HEK293 (cell line): ENCODE measurements around the gene SYDE2.

Experiments
- CTCF ChIA-PET: fragments of 350-600 bp; formaldehyde crosslinking; extraction: SDS; loops from one replicate; lab custom pipeline; 2021; ENCODE audit warnings: antibody characterized with exemption; lab: Yijun Ruan, JAX
- POLR2A ChIA-PET: fragments of 300-600 bp; formaldehyde crosslinking; extraction: SDS; loops from one replicate; lab custom pipeline; 2020; ENCODE audit warnings: antibody characterized with exemption, inconsistent platforms; lab: Yijun Ruan, JAX
- H3K27ac ChIP-seq: fragments of 200-500 bp; sonication (Bioruptor generic); 2 replicates; pipeline ENCODE4 v1.5.1; 2014; ENCODE audit warnings: low read depth, low read length, control low read depth, inconsistent platforms; ENCODE audit errors: extremely low read depth
- H3K36me3 ChIP-seq, 2 experiments: fragments of 200-500 bp in 1 of 2; sonication (Bioruptor generic) in 1 of 2; 1 replicate in 1 of 2; 2 replicates in 1 of 2; pipeline ENCODE4 v1.5.1; 2014 to 2017; ENCODE audit warnings: inconsistent platforms in 2 of 2, low read length in 2 of 2; ENCODE audit not compliant: control insufficient read depth in 2 of 2, insufficient read depth in 1 of 2
- H3K4me1 ChIP-seq: fragments of 200-500 bp; sonication (Bioruptor generic); 2 replicates; pipeline ENCODE4 v1.5.1; 2014; ENCODE audit warnings: mild to moderate bottlenecking, low read length, inconsistent platforms; ENCODE audit not compliant: control insufficient read depth, insufficient read depth
- H3K4me3 ChIP-seq: 2 replicates; pipeline ENCODE4 v1.5.1; 2011; ENCODE audit warnings: low read depth, mild to moderate bottlenecking, control low read depth, low read length, moderate library complexity
- H3K9me3 ChIP-seq: fragments of 200-500 bp; sonication (Bioruptor generic); 2 replicates; pipeline ENCODE4 v1.5.1; 2014; ENCODE audit warnings: low read depth, low read length, inconsistent platforms; ENCODE audit not compliant: control insufficient read depth, insufficient read depth
- BCL11A ChIP-seq: fragments of 450-650 bp; formaldehyde crosslinking; IDR thresholded peaks from 2 replicates; pipeline ENCODE4 v1.5.1; 2016; ENCODE audit warnings: low read depth, missing biosample characterization, missing genetic modification characterization
- FEZF1 ChIP-seq: fragments of 450-650 bp; formaldehyde crosslinking; IDR thresholded peaks from 2 replicates; pipeline ENCODE4 v1.5.1; 2016; ENCODE audit warnings: missing biosample characterization, missing genetic modification characterization
- KLF1 ChIP-seq: fragments of 450-650 bp; formaldehyde crosslinking; IDR thresholded peaks from 2 replicates; pipeline ENCODE4 v1.5.1; 2016; ENCODE audit warnings: missing biosample characterization, missing genetic modification characterization
- KLF8 ChIP-seq: fragments of 450-650 bp; formaldehyde crosslinking; IDR thresholded peaks from 2 replicates; pipeline ENCODE4 v1.5.1; 2016; ENCODE audit warnings: missing biosample characterization, missing genetic modification characterization
- MEIS1 ChIP-seq: sonication (generic); formaldehyde crosslinking; IDR thresholded peaks from 2 replicates; pipeline ENCODE4 v1.8.1; 2022; ENCODE audit warnings: missing genetic modification reagents, mild to moderate bottlenecking, borderline replicate concordance
- PRDM1 ChIP-seq: fragments of 450-650 bp; formaldehyde crosslinking; IDR thresholded peaks from 2 replicates; pipeline ENCODE4; 2016; ENCODE audit warnings: missing biosample characterization, missing genetic modification characterization
- SP3 ChIP-seq: fragments of 450-650 bp; formaldehyde crosslinking; IDR thresholded peaks from 2 replicates; pipeline ENCODE4 v1.5.1; 2016; ENCODE audit warnings: missing biosample characterization, missing genetic modification characterization
- ZBTB17 ChIP-seq: fragments of 450-650 bp; formaldehyde crosslinking; IDR thresholded peaks from 2 replicates; pipeline ENCODE4 v1.5.1; 2016; ENCODE audit warnings: missing biosample characterization, missing genetic modification characterization
- ZNF16 ChIP-seq: fragments of 450-650 bp; formaldehyde crosslinking; IDR thresholded peaks from 2 replicates; pipeline ENCODE4 v1.5.1; 2016; ENCODE audit warnings: low read depth, missing biosample characterization, missing genetic modification characterization
- ZNF302 ChIP-seq: fragments of 450-650 bp; formaldehyde crosslinking; IDR thresholded peaks from 2 replicates; pipeline ENCODE4 v1.5.1; 2016; ENCODE audit warnings: missing biosample characterization, missing genetic modification characterization, low read depth
- ZNF37A ChIP-seq: fragments of 450-650 bp; IDR thresholded peaks from 2 replicates; pipeline ENCODE4 v1.5.1; 2018; ENCODE audit warnings: missing biosample characterization, missing genetic modification characterization
- ZNF394 ChIP-seq: fragments of 450-650 bp; formaldehyde crosslinking; IDR thresholded peaks from 2 replicates; pipeline ENCODE4 v1.5.1; 2016; ENCODE audit warnings: missing biosample characterization, missing genetic modification characterization, mild to moderate bottlenecking, moderate library complexity, borderline replicate concordance
- ZNF433 ChIP-seq: fragments of 450-650 bp; formaldehyde crosslinking; IDR thresholded peaks from 2 replicates; pipeline ENCODE4 v1.5.1; 2016; ENCODE audit warnings: missing biosample characterization, missing genetic modification characterization, low read depth
- ZNF600 ChIP-seq: fragments of 450-650 bp; formaldehyde crosslinking; IDR thresholded peaks from 2 replicates; pipeline ENCODE4 v1.5.1; 2016; ENCODE audit warnings: missing biosample characterization, missing genetic modification characterization
- ZNF610 ChIP-seq: fragments of 450-650 bp; formaldehyde crosslinking; IDR thresholded peaks from 2 replicates; pipeline ENCODE4 v1.5.1; 2016; ENCODE audit warnings: missing biosample characterization, missing genetic modification characterization, borderline replicate concordance
- TF ChIP-seq, protein P1 (sequence below): fragments of 450-650 bp; formaldehyde crosslinking; IDR thresholded peaks from 2 replicates; pipeline ENCODE4 v1.5.1; 2017; ENCODE audit warnings: missing biosample characterization, missing genetic modification characterization
- TF ChIP-seq, protein P2 (sequence below): fragments of 450-650 bp; formaldehyde crosslinking; IDR thresholded peaks from 2 replicates; pipeline ENCODE4 v1.5.1; 2016; ENCODE audit warnings: missing biosample characterization, missing genetic modification characterization
- TF ChIP-seq, protein P3 (sequence below): fragments of 450-650 bp; formaldehyde crosslinking; conservative IDR thresholded peaks from 2 replicates; pipeline ENCODE4 v1.5.1; 2016; ENCODE audit warnings: low read depth, missing biosample characterization, missing genetic modification characterization
- TF ChIP-seq, protein P4 (sequence below): IDR thresholded peaks from 2 replicates; pipeline ENCODE4 v1.6.1; 2011; ENCODE audit warnings: mild to moderate bottlenecking, low read depth, low read length, borderline replicate concordance

SYDE2 gene

DNA sequence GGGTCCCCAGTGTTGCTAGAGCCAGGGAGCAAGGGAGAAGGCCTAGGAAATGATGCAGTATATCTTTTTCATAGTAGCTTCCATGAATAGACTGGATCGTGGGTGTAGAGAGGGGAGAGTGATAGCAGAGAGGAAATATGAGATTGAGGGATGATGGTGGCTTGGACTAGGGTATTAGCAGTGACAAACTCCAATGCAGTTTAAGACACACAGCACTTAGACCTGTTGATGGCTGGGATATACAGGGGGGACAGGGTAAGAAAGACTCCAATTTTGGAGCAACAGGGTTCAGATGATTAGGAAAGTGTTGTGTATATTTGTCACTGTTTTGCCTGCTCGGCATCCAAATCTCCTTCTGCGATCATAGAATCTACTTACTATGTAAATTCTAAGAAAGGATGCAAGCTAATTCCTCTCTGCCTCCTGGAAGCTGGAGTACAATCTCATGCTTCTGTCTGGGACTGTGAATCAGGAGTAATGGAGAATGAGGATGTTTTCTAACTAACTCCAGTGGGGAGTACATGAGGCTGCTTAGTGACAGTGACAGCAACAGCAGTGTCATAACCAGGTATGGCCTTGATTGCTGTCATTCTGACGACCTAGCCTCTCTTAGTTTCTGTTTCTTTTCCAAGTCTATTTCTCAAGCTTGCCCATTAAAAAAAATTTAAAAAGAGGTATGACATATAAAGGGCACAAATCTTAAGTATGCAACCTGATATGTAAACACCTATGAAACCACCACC lies 47.5 kb downstream of the SYDE2 start (continued):
- TF ChIP-seq PRDM1 (tag by site-specific recombination) (0 out of 2 replicates have a peak, but pooled peaks have one; percentile 20), ZNF600 (tag by site-specific recombination) (no peak), FEZF1 (tag by site-specific recombination) (no peak), ZBTB17 (tag by site-specific recombination) (peak; percentile 73), ZNF37A (tag by site-specific recombination) (no peak)

DNA sequence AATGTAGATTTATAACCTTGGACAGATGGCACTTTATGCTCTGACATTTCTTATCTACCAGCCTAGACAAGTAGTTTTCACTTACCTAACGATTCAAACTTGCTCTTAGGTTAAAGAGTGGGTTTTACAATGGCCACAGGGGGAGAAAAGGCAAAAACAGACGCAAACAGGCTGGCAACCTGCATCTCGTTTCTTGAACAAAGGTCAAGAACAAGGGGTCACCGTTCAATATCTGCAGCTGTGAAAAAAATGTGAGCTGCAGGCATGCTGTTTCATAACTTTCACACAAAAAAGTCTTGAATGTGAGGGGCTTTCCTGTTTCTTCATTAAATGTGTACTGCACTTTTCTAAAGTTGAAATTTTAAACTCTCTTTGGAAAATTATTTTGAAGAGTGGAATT lies 49.4 kb downstream of the SYDE2 start:
- no peaks in the 10 kb centered on the region for H3K36me3 ChIP-seq
- ChIA-PET POLR2A (no interaction called here), CTCF (no interaction called here)
- no peak overlapping the region for H3K27ac ChIP-seq
- no peak overlapping the region for H3K4me3 ChIP-seq
- TF ChIP-seq PRDM1 (tag by site-specific recombination) (peak; percentile 34; the same call in 1 of the 2 replicates), ZNF433 (tag by site-specific recombination) (no peak), ZNF394 (tag by site-specific recombination) (no peak), SP3 (tag by site-specific recombination) (no peak), BCL11A (tag by site-specific recombination) (no peak), MEIS1 (CRISPR knock-in tag) (no peak), ZNF302 (tag by site-specific recombination) (no peak), KLF8 (tag by site-specific recombination) (no peak), KLF1 (no peak)
- TF ChIP-seq, protein P1, sequence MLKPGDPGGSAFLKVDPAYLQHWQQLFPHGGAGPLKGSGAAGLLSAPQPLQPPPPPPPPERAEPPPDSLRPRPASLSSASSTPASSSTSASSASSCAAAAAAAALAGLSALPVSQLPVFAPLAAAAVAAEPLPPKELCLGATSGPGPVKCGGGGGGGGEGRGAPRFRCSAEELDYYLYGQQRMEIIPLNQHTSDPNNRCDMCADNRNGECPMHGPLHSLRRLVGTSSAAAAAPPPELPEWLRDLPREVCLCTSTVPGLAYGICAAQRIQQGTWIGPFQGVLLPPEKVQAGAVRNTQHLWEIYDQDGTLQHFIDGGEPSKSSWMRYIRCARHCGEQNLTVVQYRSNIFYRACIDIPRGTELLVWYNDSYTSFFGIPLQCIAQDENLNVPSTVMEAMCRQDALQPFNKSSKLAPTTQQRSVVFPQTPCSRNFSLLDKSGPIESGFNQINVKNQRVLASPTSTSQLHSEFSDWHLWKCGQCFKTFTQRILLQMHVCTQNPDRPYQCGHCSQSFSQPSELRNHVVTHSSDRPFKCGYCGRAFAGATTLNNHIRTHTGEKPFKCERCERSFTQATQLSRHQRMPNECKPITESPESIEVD (tag by site-specific recombination) = peak; percentile 51; the same call in 1 of the 2 replicates
- no peaks in the 10 kb centered on the region for H3K9me3 ChIP-seq
- peaks cover 11% of the 10 kb centered on the region for H3K4me1 ChIP-seq

DNA sequence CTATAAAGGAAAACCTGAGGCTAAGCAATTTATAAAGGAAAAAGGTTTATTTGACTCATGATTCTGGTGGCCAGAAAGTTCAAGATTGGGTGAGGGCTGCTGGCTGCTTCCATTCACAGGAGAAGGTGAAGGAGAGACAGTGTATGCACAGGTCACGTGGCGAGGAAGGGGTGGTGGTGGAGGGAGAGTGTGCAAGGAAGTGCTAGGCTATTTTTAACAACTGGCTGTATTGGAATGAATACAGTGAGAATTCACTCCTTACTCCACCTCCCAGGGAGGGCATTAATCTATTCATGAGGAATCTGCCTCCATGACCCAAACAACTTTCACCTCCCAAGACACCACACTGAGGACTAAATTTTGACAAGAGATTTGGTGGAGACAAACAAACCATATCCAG lies 51.0 kb downstream of the SYDE2 start:
- Histone ChIP-seq H3K4me1 (peaks cover 11% of the 10 kb centered on the region), H3K9me3 (no peaks in the 10 kb centered on the region), H3K27ac (no peak overlapping the region), H3K36me3 (no peaks in the 10 kb centered on the region), H3K4me3 (no peak overlapping the region)
- POLR2A ChIA-PET = no interaction called here
- CTCF ChIA-PET = interaction anchor here (0.5 to 0.9 kb wide), 3 partner anchors 26 to 105 kb away, joined by 3 to 6 read pairs (median 3); no protein-coding TSS in a partner anchor
- TF ChIP-seq, protein P2, sequence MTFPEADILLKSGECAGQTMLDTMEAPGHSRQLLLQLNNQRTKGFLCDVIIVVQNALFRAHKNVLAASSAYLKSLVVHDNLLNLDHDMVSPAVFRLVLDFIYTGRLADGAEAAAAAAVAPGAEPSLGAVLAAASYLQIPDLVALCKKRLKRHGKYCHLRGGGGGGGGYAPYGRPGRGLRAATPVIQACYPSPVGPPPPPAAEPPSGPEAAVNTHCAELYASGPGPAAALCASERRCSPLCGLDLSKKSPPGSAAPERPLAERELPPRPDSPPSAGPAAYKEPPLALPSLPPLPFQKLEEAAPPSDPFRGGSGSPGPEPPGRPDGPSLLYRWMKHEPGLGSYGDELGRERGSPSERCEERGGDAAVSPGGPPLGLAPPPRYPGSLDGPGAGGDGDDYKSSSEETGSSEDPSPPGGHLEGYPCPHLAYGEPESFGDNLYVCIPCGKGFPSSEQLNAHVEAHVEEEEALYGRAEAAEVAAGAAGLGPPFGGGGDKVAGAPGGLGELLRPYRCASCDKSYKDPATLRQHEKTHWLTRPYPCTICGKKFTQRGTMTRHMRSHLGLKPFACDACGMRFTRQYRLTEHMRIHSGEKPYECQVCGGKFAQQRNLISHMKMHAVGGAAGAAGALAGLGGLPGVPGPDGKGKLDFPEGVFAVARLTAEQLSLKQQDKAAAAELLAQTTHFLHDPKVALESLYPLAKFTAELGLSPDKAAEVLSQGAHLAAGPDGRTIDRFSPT (tag by site-specific recombination) = no peak
- TF ChIP-seq ZNF394 (tag by site-specific recombination) (no peak), ZNF610 (no peak), FEZF1 (tag by site-specific recombination) (no peak), ZNF16 (tag by site-specific recombination) (no peak)
- TF ChIP-seq, protein P3, sequence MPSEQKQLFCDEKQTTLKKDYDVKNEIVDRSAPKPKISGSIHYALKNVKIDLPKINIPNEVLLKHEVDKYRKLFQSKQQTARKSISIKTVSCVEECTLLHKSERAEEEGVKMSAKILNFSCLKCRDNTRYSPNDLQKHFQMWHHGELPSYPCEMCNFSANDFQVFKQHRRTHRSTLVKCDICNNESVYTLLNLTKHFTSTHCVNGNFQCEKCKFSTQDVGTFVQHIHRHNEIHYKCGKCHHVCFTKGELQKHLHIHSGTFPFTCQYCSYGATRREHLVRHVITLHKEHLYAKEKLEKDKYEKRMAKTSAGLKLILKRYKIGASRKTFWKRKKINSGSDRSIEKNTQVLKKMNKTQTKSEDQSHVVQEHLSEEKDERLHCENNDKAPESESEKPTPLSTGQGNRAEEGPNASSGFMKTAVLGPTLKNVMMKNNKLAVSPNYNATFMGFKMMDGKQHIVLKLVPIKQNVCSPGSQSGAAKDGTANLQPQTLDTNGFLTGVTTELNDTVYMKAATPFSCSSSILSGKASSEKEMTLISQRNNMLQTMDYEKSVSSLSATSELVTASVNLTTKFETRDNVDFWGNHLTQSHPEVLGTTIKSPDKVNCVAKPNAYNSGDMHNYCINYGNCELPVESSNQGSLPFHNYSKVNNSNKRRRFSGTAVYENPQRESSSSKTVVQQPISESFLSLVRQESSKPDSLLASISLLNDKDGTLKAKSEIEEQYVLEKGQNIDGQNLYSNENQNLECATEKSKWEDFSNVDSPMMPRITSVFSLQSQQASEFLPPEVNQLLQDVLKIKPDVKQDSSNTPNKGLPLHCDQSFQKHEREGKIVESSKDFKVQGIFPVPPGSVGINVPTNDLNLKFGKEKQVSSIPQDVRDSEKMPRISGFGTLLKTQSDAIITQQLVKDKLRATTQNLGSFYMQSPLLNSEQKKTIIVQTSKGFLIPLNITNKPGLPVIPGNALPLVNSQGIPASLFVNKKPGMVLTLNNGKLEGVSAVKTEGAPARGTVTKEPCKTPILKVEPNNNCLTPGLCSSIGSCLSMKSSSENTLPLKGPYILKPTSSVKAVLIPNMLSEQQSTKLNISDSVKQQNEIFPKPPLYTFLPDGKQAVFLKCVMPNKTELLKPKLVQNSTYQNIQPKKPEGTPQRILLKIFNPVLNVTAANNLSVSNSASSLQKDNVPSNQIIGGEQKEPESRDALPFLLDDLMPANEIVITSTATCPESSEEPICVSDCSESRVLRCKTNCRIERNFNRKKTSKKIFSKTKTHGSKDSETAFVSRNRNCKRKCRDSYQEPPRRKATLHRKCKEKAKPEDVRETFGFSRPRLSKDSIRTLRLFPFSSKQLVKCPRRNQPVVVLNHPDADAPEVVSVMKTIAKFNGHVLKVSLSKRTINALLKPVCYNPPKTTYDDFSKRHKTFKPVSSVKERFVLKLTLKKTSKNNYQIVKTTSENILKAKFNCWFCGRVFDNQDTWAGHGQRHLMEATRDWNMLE (tag by site-specific recombination) = no peak
- TF ChIP-seq, protein P4, sequence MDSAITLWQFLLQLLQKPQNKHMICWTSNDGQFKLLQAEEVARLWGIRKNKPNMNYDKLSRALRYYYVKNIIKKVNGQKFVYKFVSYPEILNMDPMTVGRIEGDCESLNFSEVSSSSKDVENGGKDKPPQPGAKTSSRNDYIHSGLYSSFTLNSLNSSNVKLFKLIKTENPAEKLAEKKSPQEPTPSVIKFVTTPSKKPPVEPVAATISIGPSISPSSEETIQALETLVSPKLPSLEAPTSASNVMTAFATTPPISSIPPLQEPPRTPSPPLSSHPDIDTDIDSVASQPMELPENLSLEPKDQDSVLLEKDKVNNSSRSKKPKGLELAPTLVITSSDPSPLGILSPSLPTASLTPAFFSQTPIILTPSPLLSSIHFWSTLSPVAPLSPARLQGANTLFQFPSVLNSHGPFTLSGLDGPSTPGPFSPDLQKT = no peak
